ENCODE data around the gene SIRT6. TPM values are rescaled to one million over a fixed set of nuclear protein-coding genes. Genes with fewer than 3 reads are reported as not detected.
A peak's percentile ranks its signal among the peaks of the same experiment; 100 is the strongest.
"Not testable (repeated sequence)": the region's sequence is repeated elsewhere in the genome, so short reads cannot be mapped to it uniquely, and the experiment has no call there.

Gene SIRT6
- total RNA-seq, 1 donor from 2014 or later, result 34.6 TPM

- Mint-ChIP-seq H3K4me3 (ENCODE audit: low read depth) (no peak overlapping the region), H3K36me3 (ENCODE audit: low read depth) (peaks cover 10% of the 10 kb centered on the region), H3K9me3 (peaks cover 12% of the 10 kb centered on the region), H3K27me3 (ENCODE audit: low read depth) (peaks cover 35% of the 10 kb centered on the region), H3K4me1 (ENCODE audit: low read depth) (peaks cover 7% of the 10 kb centered on the region), H3K27ac (no peak overlapping the region)
- intact Hi-C loops (cut with micrococcal nuclease), result no loop called here
- no peak for DNase-seq (ENCODE audit: low spot score)
These were observed 14.3 kb upstream of the SIRT6 start for GRCh38 chr19:4196587-4197148.

- H3K4me3 Mint-ChIP-seq (ENCODE audit: low read depth), result no peak overlapping the region
- H3K4me1 Mint-ChIP-seq (ENCODE audit: low read depth), result peaks cover 7% of the 10 kb centered on the region
- peaks cover 12% of the 10 kb centered on the region for H3K9me3 Mint-ChIP-seq
- no peak for DNase-seq (ENCODE audit: low spot score)
- H3K36me3 Mint-ChIP-seq (ENCODE audit: low read depth), result peaks cover 10% of the 10 kb centered on the region
- intact Hi-C loops (cut with micrococcal nuclease), result no loop called here
- peaks cover 32% of the 10 kb centered on the region for H3K27me3 Mint-ChIP-seq (ENCODE audit: low read depth)
- no peak overlapping the region for H3K27ac Mint-ChIP-seq
These were observed 13.6 kb upstream of the SIRT6 start for GRCh38 chr19:4196009-4196408.

GRCh38 chr19:4194353-4194752, 12.0 kb upstream of the SIRT6 start:
- Mint-ChIP-seq H3K9me3 (peaks cover 12% of the 10 kb centered on the region), H3K27ac (no peak overlapping the region)
- no peak for DNase-seq (ENCODE audit: low spot score)

GRCh38 chr19:4192537-4192936, 10.2 kb upstream of the SIRT6 start:
- H3K4me3 Mint-ChIP-seq (ENCODE audit: low read depth); H3K36me3 Mint-ChIP-seq (ENCODE audit: low read depth); intact Hi-C loops (cut with micrococcal nuclease); H3K9me3 Mint-ChIP-seq; DNase-seq (ENCODE audit: low spot score); H3K27ac Mint-ChIP-seq; H3K4me1 Mint-ChIP-seq (ENCODE audit: low read depth): not testable (repeated sequence)
- peaks cover 17% of the 10 kb centered on the region for H3K27me3 Mint-ChIP-seq (ENCODE audit: low read depth)

More at GRCh38 chr19:4194353-4194752, 12.0 kb upstream of the SIRT6 start:
- Mint-ChIP-seq H3K4me3 (ENCODE audit: low read depth) (no peak overlapping the region), H3K4me1 (ENCODE audit: low read depth) (peaks cover 7% of the 10 kb centered on the region), H3K27me3 (ENCODE audit: low read depth) (peaks cover 26% of the 10 kb centered on the region), H3K36me3 (ENCODE audit: low read depth) (peaks cover 10% of the 10 kb centered on the region)
- intact Hi-C loops (cut with micrococcal nuclease), result no loop called here

DNA sequence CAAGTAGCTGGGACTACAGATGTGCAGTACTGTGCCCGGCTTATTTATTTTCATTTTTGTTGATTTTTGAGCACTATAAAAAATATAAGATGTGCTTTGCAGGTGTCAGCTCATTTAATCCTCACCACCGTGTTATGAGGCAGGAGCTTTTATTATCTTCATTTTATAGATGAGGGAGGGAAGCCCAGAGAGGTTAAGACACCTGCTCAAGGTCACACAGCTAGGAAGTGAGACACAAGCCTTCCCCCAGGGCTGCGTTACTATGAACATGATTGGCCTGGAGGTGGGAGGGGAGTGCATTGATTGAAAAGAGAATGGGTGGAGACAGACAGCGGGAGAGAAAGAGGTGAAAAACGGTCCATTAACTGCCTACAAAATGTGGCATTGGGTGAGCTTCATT, 7.3 kb upstream of the SIRT6 start:
- no peaks in the 10 kb centered on the region for H3K4me1 Mint-ChIP-seq (ENCODE audit: low read depth)
- H3K4me3 Mint-ChIP-seq (ENCODE audit: low read depth), result no peak overlapping the region
- no peaks in the 10 kb centered on the region for H3K9me3 Mint-ChIP-seq
- intact Hi-C loops (cut with micrococcal nuclease), result loop anchor here (10.0 kb wide), 1 partner anchor 425 kb away; the partner anchor contains the start of genes APBA3 and MRPL54
- H3K36me3 Mint-ChIP-seq (ENCODE audit: low read depth), result no peaks in the 10 kb centered on the region
- peaks cover 5% of the 10 kb centered on the region for H3K27me3 Mint-ChIP-seq (ENCODE audit: low read depth)
- H3K27ac Mint-ChIP-seq, result no peak overlapping the region
- DNase-seq (ENCODE audit: low spot score), result no peak

- intact Hi-C loops (cut with micrococcal nuclease), result loop anchor here (10.0 kb wide), 1 partner anchor 423 kb away; the partner anchor contains the start of genes APBA3 and MRPL54
- no peaks in the 10 kb centered on the region for H3K9me3 Mint-ChIP-seq
- peaks cover 6% of the 10 kb centered on the region for H3K4me1 Mint-ChIP-seq (ENCODE audit: low read depth)
- DNase-seq (ENCODE audit: low spot score), result no peak
- no peak overlapping the region for H3K4me3 Mint-ChIP-seq (ENCODE audit: low read depth)
- no peaks in the 10 kb centered on the region for H3K36me3 Mint-ChIP-seq (ENCODE audit: low read depth)
- no peaks in the 10 kb centered on the region for H3K27me3 Mint-ChIP-seq (ENCODE audit: low read depth)
- no peak overlapping the region for H3K27ac Mint-ChIP-seq
These were observed 5.2 kb upstream of the SIRT6 start for GRCh38 chr19:4187313-4188122.

DNA sequence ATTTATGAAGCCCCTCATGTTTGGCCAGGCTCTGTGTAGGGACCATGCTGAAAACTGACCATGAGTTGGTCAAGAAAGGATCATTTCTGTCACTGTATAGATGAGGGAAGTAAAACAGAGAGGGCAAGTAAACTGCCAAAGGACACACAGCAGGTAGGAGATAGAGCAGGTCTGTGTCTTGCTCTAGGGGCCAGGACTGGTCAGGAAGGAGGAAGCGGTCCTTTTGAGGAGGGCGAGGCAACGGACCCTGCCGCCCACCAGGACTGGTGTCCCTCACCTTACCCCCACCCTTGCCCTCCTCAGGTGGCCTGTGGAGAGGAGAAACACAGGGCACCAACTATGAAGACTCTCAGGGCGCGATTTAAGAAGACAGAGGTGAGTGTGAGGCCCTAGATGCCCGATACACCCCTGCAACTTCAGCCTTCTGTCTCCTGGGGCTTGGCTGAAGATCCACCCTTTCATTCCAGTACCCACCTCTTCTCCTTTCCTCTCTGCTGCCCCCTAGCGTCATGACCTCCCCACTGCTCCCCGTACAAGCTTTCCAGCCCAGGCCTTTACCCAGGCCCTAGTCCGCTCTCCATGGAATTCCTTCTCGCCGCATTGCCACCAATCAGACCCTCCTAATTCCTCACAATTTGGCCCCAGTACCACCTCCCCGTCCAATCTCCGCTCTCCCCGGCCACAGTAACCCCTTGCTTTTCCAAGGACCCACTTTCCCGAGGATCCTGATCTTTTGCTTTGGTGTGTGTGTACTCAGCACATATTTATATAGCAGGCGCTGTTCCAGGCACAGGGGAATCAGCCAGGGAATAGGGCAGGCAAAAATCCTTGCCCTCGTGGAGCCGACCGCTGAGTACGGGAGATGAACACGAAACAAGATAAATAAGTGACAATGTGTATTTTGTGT, 4.0 kb upstream of the SIRT6 start:
- Mint-ChIP-seq H3K27me3 (ENCODE audit: low read depth) (no peaks in the 10 kb centered on the region), H3K9me3 (no peaks in the 10 kb centered on the region), H3K4me1 (ENCODE audit: low read depth) (peaks cover 6% of the 10 kb centered on the region), H3K4me3 (ENCODE audit: low read depth) (no peak overlapping the region), H3K27ac (no peak overlapping the region), H3K36me3 (ENCODE audit: low read depth) (peaks cover 5% of the 10 kb centered on the region)
- peak; percentile 72 for DNase-seq (ENCODE audit: low spot score)
- intact Hi-C loops (cut with micrococcal nuclease), result loop anchor here (10.0 kb wide), 1 partner anchor 422 kb away; the partner anchor contains the start of genes APBA3 and MRPL54

DNA sequence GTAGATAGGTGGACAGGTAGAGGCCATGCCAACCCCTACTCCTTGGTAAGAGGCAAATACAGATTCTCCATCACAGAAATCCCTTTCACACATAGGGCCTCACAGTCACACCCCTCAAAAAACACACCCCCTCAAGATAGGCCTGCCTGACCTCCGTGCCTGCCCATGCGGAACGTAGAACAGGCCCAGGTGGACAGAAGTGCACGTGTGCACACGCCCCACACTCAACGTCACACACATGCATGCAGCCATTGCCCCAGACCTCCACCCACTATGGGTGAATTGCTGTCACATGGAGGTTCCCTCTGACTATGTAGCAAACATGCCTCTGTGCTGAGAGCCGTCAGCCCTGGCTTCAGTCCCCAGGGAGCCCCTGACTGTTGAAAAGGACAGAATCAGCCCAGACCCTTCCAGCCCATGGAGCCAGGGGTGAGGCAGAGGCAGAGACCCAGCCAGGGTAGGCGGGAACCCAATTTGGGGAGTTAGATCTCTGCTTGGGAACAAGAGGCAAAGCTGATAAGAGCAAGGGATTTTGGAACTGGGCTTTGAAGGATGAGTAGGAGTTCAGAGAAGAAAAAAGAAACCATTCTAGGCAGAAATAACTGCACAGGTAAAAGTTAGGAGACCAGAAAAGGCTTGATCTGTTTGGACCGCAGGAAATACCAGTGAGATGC, 3.2 kb upstream of the SIRT6 start:
- H3K27ac Mint-ChIP-seq, result no peak overlapping the region
- intact Hi-C loops (cut with micrococcal nuclease), result loop anchor here (10.0 kb wide), 1 partner anchor 421 kb away; the partner anchor contains the start of genes APBA3 and MRPL54
- H3K27me3 Mint-ChIP-seq (ENCODE audit: low read depth), result no peaks in the 10 kb centered on the region
- H3K4me1 Mint-ChIP-seq (ENCODE audit: low read depth), result peaks cover 11% of the 10 kb centered on the region
- no peak for DNase-seq (ENCODE audit: low spot score)
- no peak overlapping the region for H3K4me3 Mint-ChIP-seq (ENCODE audit: low read depth)
- peaks cover 8% of the 10 kb centered on the region for H3K36me3 Mint-ChIP-seq (ENCODE audit: low read depth)
- no peaks in the 10 kb centered on the region for H3K9me3 Mint-ChIP-seq

- Mint-ChIP-seq H3K27ac (no peak overlapping the region), H3K9me3 (no peaks in the 10 kb centered on the region), H3K27me3 (ENCODE audit: low read depth) (no peaks in the 10 kb centered on the region), H3K4me1 (ENCODE audit: low read depth) (peaks cover 11% of the 10 kb centered on the region), H3K4me3 (ENCODE audit: low read depth) (no peak overlapping the region), H3K36me3 (ENCODE audit: low read depth) (peaks cover 14% of the 10 kb centered on the region)
- intact Hi-C loops (cut with micrococcal nuclease), result loop anchor here (5.0 to 10.0 kb wide), 2 partner anchors 198 to 420 kb away; partner anchors contain the start of genes APBA3, EEF2 and MRPL54
- DNase-seq (ENCODE audit: low spot score), result no peak
These were observed 2.5 kb upstream of the SIRT6 start for GRCh38 chr19:4184718-4185352.

DNA sequence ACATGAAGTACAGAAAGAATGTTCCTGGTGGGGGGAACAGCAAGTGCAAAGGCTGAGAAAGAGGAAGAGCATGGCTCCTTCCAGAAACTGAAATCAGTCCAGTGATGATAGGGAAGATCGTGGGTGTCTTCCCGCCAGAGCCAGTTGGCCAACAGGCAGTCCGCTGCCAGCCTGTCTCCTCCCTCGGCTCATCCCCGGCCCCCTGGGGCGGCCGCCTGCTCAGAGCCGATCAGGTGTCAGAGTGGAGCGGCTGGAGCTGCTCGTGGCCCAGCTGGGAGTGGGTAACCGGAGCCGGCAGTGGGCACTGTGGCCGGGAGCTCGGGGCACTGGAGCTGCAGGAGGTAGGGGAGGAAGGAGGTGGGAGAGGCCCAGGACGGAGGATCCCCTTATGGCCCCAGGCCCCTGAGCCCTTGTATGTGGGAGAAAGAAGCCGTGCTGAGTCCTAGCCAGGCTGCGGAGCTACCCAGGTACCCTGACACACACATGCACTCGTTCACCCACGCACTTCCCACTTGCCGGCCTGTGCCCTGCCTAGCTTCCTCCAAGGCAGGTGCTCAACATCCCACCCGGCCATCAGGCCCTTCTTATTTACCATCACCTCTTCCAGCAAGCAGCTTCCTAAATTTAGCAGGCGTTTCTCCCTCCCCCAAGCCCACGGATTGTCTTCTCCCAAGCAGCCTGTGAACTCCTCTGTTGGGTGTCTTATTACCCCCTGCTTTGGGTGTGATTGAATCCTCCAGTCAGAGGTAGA, 1.8 kb upstream of the SIRT6 start:
- H3K36me3 Mint-ChIP-seq (ENCODE audit: low read depth), result peaks cover 21% of the 10 kb centered on the region
- no peak for DNase-seq (ENCODE audit: low spot score)
- no peak overlapping the region for H3K27ac Mint-ChIP-seq
- H3K9me3 Mint-ChIP-seq, result no peaks in the 10 kb centered on the region
- peaks cover 14% of the 10 kb centered on the region for H3K4me1 Mint-ChIP-seq (ENCODE audit: low read depth)
- H3K27me3 Mint-ChIP-seq (ENCODE audit: low read depth), result no peaks in the 10 kb centered on the region
- H3K4me3 Mint-ChIP-seq (ENCODE audit: low read depth), result peak overlapping the region; percentile 62
- intact Hi-C loops (cut with micrococcal nuclease), result loop anchor here (5.0 to 10.0 kb wide), 2 partner anchors 197 to 419 kb away; partner anchors contain the start of genes APBA3, EEF2 and MRPL54

DNA sequence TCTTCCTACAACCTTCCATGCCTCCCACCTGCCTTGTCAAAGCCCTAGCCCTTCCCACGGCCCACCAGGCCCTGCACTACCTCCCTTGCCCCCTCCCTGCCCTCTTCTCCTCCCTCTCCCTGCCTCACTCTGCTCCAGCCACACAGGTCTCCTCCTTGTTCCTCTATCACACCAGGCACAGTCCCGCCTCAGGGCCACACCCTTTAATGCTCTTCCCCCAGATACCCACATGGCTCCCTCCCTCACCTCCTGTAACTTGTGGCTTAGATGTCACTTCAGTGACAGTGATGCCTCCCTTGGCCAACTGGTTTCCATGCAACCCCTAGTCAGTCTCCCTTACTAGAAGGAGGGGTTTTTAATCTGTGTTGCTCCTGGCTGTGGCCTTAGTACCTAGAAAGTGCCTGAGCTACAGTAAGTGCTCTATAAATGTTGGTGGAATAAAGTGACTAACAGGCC, 1.3 kb downstream of the SIRT6 start:
- peak overlapping the region; percentile 46 for H3K27ac Mint-ChIP-seq
- peaks cover 14% of the 10 kb centered on the region for H3K4me1 Mint-ChIP-seq (ENCODE audit: low read depth)
- H3K9me3 Mint-ChIP-seq, result no peaks in the 10 kb centered on the region
- no peaks in the 10 kb centered on the region for H3K27me3 Mint-ChIP-seq (ENCODE audit: low read depth)
- intact Hi-C loops (cut with micrococcal nuclease), result loop anchor here (5.0 to 10.0 kb wide), 2 partner anchors 194 to 416 kb away; partner anchors contain the start of genes APBA3, EEF2 and MRPL54
- H3K4me3 Mint-ChIP-seq (ENCODE audit: low read depth), result peak overlapping the region; percentile 58
- no peak for DNase-seq (ENCODE audit: low spot score)
- peaks cover 28% of the 10 kb centered on the region for H3K36me3 Mint-ChIP-seq (ENCODE audit: low read depth)

All from activated T-helper 2 cell treated with anti-CD3 and anti-CD28 coated beads, Interferon-gamma antibody, Interleukin-2, Interleukin-4, amounts not matched to agents 10 μg/mL and 5 μg/mL and 100 μg/mL, durations not matched to agents 14 hours and 24 hours and 36 hours (primary cell).